ENCODE measurements around the gene PGBD1. TPM values are rescaled to one million over a fixed set of nuclear protein-coding genes. Genes with fewer than 3 reads are reported as not detected.

PGBD1 gene
- total and polyA plus RNA-seq, 2 of the 8 experiments (the other 6 are each of a cell fraction or from before 2014, with no cell fraction given) = 2.5 to 9.2 TPM

GRCh38 chr6:28252009-28252975, 29.1 kb upstream of the PGBD1 start, which contains the start of gene ZKSCAN4:
Gene ZKSCAN4 (minus strand): TSS chr6:28252269. CDS start chr6:28251980, 289 bp downstream.
- no peak within 1 kb of the TSS for H4K91ac ChIP-seq (replicated peaks; ENCODE audit: insufficient read length, low read length)
- peak within 1 kb of the TSS; percentile 75; the same call in 1 of the 2 replicates for H3K18ac ChIP-seq (ENCODE audit: extremely low read depth, low read length)
- H3K23me2 ChIP-seq (ENCODE audit: low read depth, low read length) = no peaks in the 10 kb centered on the region; the same call in 1 of the 2 replicates
- peak within 1 kb of the TSS; percentile 81 for H4K8ac ChIP-seq (ENCODE audit: extremely low read depth, insufficient read depth, low read length)
- H3K56ac ChIP-seq (replicated peaks; ENCODE audit: insufficient read length, low read depth, low read length) = no peak within 1 kb of the TSS
- H3K4me3 ChIP-seq (ENCODE audit: extremely low read depth in 1 of 4, insufficient read depth in 2 of 4, low read depth in 3 of 4, low read length in 4 of 4) = peak within 1 kb of the TSS; percentile 68 to 97 (median 93)
- peak within 1 kb of the TSS; percentile 89; the same call in 1 of the 2 replicates for H2BK15ac ChIP-seq (ENCODE audit: low read length)
- H2AK5ac ChIP-seq (ENCODE audit: low read depth, low read length) = no peak within 1 kb of the TSS
- no peak within 1 kb of the TSS for H4K5ac ChIP-seq (ENCODE audit: insufficient read length, low read depth, low read length)
- FAIRE-seq (peak; percentile 85), DNase-seq (ENCODE audit: low read depth in 1 of 2, low spot score in 2 of 2) (peak; percentile 50 to 87)
- H2BK5ac ChIP-seq (ENCODE audit: low read depth, low read length) = peak within 1 kb of the TSS; percentile 73; the same call in 1 of the 2 replicates
- peak within 1 kb of the TSS; percentile 50; the same call in 1 of the 2 replicates for H2BK20ac ChIP-seq (ENCODE audit: low read length)
- H3K4me2 ChIP-seq (ENCODE audit: insufficient read depth in 1 of 2, low read depth in 2 of 2, low read length in 2 of 2) = peak within 1 kb of the TSS; percentile 51 to 93
- no peaks in the 10 kb centered on the region for H4K20me1 ChIP-seq (replicated peaks in 1 of 2; ENCODE audit: control insufficient read depth in 1 of 2, insufficient read depth in 2 of 2, low read length in 2 of 2)
- H3K23ac ChIP-seq (ENCODE audit: insufficient read length) = no peak within 1 kb of the TSS
- H3K27me3 ChIP-seq (replicated peaks in 1 of 4; ENCODE audit: control insufficient read depth in 3 of 4, extremely low read depth in 1 of 4, insufficient read depth in 3 of 4, low read length in 3 of 4) = no peaks in the 10 kb centered on the region
- H3K79me2 ChIP-seq (ENCODE audit: control insufficient read depth in 1 of 2, insufficient read depth in 2 of 2, low read length in 2 of 2) = peaks cover 3 to 11% of the 10 kb centered on the region in 2 experiments; a peak in 3 of 4 replicates
- H2AFZ ChIP-seq (ENCODE audit: low read length) = peak within 1 kb of the TSS; percentile 73
- WGBS, 2 experiments (ENCODE audit: extremely low coverage in 1 of 2, insufficient coverage in 1 of 2, insufficient read length in 1 of 2, insufficient replicate concordance in 2 of 2, low coverage in 1 of 2, low lambda C conversion rate in 2 of 2, missing lambda C conversion rate in 1 of 2) = 15% methylated on average over 14 of the region's 14 CpGs; no CpG with 5 or more reads in 1 of the 2 experiments
- ChIA-PET POLR2A (ENCODE audit: partially characterized antibody) (interaction anchor here (0.8 to 4.2 kb wide), 7 partner anchors 15 to 131 kb away, joined by 3 to 31 read pairs (median 5); partner anchors contain the start of genes ZKSCAN8, ZSCAN26 and ZSCAN31), CTCF (ENCODE audit: partially characterized antibody) (interaction anchor here (0.7 to 1.5 kb wide), 5 partner anchors 13 to 104 kb away, joined by 3 to 6 read pairs (median 3); no protein-coding TSS in a partner anchor)
- H3K27ac ChIP-seq (ENCODE audit: low read depth, low read length) = no peak within 1 kb of the TSS; the same call in 1 of the 2 replicates
- H3K36me3 ChIP-seq (ENCODE audit: control insufficient read depth in 2 of 4, insufficient read depth in 4 of 4, low read length in 3 of 4) = peaks cover 0 to 16% (median 2%) of the 10 kb centered on the region in 4 experiments; a peak in 1 of 8 replicates
- peaks cover 0 to 6% (median 4%) of the 10 kb centered on the region in 4 experiments; a peak in 4 of 7 replicates for H3K4me1 ChIP-seq (replicated peaks in 1 of 4; ENCODE audit: control insufficient read depth in 3 of 4, insufficient read depth in 4 of 4, low read length in 3 of 4)
- H3K14ac ChIP-seq (ENCODE audit: insufficient read length) = no peak within 1 kb of the TSS
- no peak within 1 kb of the TSS for H2BK120ac ChIP-seq (replicated peaks; ENCODE audit: low read depth, low read length)
- H3K9me3 ChIP-seq (ENCODE audit: insufficient read depth in 2 of 2, low read depth in 1 of 2, low read length in 1 of 2) = no peaks in the 10 kb centered on the region
- H3K4ac ChIP-seq (replicated peaks; ENCODE audit: insufficient read length, low read depth, low read length) = peak within 1 kb of the TSS; percentile 2
- H3K9ac ChIP-seq (replicated peaks in 1 of 4; ENCODE audit: extremely low read depth in 1 of 4, low read depth in 3 of 4, low read length in 3 of 4) = peak within 1 kb of the TSS; percentile 58 to 70 (median 62)
- peaks cover 3% of the 10 kb centered on the region; the same call in 1 of the 2 replicates for H3K79me1 ChIP-seq (ENCODE audit: low read depth, low read length)
- 0 out of 2 replicates have a peak within 1 kb of the TSS, but pooled peaks have one; percentile 81 for H2BK12ac ChIP-seq (ENCODE audit: low read depth, low read length)
- TF ChIP-seq BACH1 (IDR thresholded peaks at IDR 0.05; ENCODE audit: low read length) = no peak
- TF ChIP-seq KDM5A (IDR thresholded peaks at IDR 0.05; ENCODE audit: low read length) = peak; percentile 86; the same call in 1 of the 2 replicates
- no peak for TF ChIP-seq BRCA1 (IDR thresholded peaks at IDR 0.05; ENCODE audit: low read depth, low read length)
- TF ChIP-seq ATF2 (IDR thresholded peaks at IDR 0.05; ENCODE audit: low read length) = no peak
- TF ChIP-seq CREB1 (IDR thresholded peaks at IDR 0.05) = peak; percentile 38; the same call in 1 of the 2 replicates
- no peak for TF ChIP-seq RFX5 (IDR thresholded peaks at IDR 0.05; ENCODE audit: borderline replicate concordance, low read depth, low read length)
- TF ChIP-seq SIX5 (IDR thresholded peaks at IDR 0.05; ENCODE audit: low read depth, low read length) = no peak

Data from H1 (cell line).